Measurements from ENCODE around the gene ARID1B. TPM values are rescaled to one million over a fixed set of nuclear protein-coding genes. Genes with fewer than 3 reads are reported as not detected.

The ARID1B gene
- total RNA-seq, 1 experiment from 2014 or later, result 86.3 TPM

DNA sequence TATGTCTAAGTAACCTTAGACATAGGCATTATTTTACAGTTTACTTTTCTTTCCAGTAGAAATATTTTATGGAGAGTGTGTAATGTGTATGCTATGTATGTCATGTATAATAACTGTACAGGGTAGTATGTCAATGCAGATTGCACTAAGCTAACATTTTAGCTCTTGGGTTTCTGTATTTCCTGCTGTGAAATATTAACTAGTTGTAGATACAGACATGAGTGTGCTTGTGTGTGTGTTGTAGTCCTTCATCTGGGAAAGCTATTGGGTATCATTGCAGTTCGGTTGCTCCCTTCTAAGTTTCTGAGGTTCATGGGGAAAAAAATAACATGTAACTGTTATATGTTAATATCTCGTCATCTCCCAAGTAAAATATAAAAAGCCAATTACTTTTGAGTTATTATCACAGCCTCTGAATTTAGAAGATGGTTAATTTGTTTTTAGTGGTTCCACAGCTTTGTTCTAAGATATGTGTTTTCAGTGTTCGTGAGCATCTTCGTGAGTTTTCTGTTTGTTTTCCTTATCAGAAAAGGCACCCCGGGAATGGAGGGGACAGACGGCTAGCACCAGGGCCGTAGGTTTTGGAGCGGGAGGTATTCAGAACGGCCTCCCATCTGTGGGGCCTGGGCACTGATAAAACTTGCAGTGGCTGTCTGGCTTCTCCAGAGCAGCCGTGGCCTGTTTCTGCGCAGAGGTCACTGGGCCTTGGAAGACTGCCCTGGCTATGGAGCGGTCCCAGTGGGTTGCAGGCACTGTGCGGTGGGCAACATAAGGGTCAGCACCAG lies 215.0 kb downstream of the ARID1B start:
- Histone ChIP-seq H3K36me3 (ENCODE audit: insufficient read depth, low read length, poor library complexity, severe bottlenecking) (no peaks in the 10 kb centered on the region), H3K27me3 (replicated peaks; ENCODE audit: insufficient read depth, low read depth, low read length, poor library complexity) (no peaks in the 10 kb centered on the region), H3K4me3 (ENCODE audit: low read depth, low read length, poor library complexity, severe bottlenecking) (no peak overlapping the region), H3K4me1 (ENCODE audit: insufficient read depth, low read length, poor library complexity, severe bottlenecking) (peaks cover 21% of the 10 kb centered on the region), H3K9me3 (ENCODE audit: low read depth, low read length, poor library complexity, severe bottlenecking) (no peaks in the 10 kb centered on the region), H3K27ac (ENCODE audit: low read depth, low read length, poor library complexity, severe bottlenecking) (no peak overlapping the region)
- intact Hi-C loops (cut with micrococcal nuclease; ENCODE audit: unreplicated experiment), result no loop called here
- ChIA-PET CTCF (no interaction called here), POLR2A (ENCODE audit: low non-redundant PET) (no interaction called here)
- DNase-seq (ENCODE audit: low spot score), result no peak
- no peak for TF ChIP-seq EZH2 (IDR thresholded peaks at IDR 0.05; ENCODE audit: borderline replicate concordance, low read depth, low read length, poor library complexity, severe bottlenecking)
- TF ChIP-seq, protein P1, sequence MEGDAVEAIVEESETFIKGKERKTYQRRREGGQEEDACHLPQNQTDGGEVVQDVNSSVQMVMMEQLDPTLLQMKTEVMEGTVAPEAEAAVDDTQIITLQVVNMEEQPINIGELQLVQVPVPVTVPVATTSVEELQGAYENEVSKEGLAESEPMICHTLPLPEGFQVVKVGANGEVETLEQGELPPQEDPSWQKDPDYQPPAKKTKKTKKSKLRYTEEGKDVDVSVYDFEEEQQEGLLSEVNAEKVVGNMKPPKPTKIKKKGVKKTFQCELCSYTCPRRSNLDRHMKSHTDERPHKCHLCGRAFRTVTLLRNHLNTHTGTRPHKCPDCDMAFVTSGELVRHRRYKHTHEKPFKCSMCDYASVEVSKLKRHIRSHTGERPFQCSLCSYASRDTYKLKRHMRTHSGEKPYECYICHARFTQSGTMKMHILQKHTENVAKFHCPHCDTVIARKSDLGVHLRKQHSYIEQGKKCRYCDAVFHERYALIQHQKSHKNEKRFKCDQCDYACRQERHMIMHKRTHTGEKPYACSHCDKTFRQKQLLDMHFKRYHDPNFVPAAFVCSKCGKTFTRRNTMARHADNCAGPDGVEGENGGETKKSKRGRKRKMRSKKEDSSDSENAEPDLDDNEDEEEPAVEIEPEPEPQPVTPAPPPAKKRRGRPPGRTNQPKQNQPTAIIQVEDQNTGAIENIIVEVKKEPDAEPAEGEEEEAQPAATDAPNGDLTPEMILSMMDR (conservative IDR thresholded peaks at IDR 0.05; ENCODE audit: low read depth, low read length), result no peak
- no TSS peak for BruUV-seq (replicated peaks)

DNA sequence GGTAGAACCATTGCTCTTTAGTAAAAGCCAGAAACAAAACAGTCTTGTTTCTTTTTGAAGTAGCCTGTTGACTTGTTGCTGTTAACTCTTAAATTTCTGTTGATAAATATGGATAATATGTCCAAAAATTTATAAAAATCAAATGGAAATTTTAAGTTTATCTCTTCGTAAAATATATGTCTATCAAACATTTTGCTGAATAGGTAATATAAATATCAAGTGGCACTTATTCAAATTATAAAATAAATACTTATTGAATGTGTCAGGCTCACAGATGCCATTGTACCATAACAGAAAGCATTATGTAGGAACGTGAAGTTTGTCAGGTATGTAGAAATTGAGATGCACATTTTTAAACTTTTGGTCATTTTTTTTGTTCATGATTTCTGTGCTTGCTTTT lies 216.5 kb downstream of the ARID1B start:
- no peaks in the 10 kb centered on the region for H3K9me3 ChIP-seq (ENCODE audit: low read depth, low read length, poor library complexity, severe bottlenecking)

DNA sequence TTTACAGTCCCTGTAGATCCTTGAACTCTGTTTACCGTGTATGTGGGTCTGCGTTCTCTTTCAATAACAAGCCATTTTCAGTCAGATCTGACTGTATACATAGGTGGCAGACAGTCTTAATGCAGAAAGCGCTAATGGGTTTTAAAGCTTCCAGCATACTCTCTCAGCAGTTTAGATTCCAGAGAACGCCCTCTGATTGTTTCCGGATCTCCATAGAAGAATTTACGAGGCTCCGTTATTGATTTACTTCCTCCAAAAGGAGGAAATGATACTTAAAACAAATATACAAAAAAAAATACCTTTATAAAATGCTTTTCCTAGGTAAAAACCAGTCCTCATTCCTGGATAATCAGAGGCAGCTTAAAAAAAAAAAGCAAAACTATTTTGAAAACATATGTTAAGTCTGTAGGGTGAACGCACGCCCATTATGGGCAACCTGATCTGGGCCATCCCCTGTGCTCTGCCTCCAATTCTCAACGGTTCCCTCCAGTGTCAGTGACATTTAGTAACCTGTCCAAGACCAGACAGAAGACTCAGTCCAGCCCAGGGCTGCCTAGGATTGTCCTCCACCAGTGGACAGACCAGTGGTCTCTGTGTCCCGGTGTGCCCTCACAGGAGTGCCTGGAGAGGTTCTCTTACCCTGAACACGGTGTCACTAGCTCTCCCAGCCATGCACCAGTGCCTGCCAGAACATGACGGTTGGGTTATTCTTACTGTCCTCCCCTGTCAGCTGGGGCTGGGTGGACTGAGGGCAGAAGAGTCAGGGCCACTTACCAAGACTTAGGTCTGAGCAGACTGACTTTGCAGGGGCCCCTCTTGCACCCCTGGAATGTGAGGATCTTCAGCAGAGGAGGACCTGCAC lies 217.3 kb downstream of the ARID1B start:
- Histone ChIP-seq H3K27me3 (replicated peaks; ENCODE audit: insufficient read depth, low read depth, low read length, poor library complexity) (no peaks in the 10 kb centered on the region), H3K9me3 (ENCODE audit: low read depth, low read length, poor library complexity, severe bottlenecking) (no peaks in the 10 kb centered on the region), H3K4me1 (ENCODE audit: insufficient read depth, low read length, poor library complexity, severe bottlenecking) (peaks cover 9% of the 10 kb centered on the region), H3K36me3 (ENCODE audit: insufficient read depth, low read length, poor library complexity, severe bottlenecking) (no peaks in the 10 kb centered on the region), H3K4me3 (ENCODE audit: low read depth, low read length, poor library complexity, severe bottlenecking) (no peak overlapping the region), H3K27ac (ENCODE audit: low read depth, low read length, poor library complexity, severe bottlenecking) (no peak overlapping the region)
- ChIA-PET CTCF (no interaction called here), POLR2A (ENCODE audit: low non-redundant PET) (no interaction called here)
- intact Hi-C loops (cut with micrococcal nuclease; ENCODE audit: unreplicated experiment), result no loop called here
- no TSS peak for BruUV-seq (replicated peaks)
- peak; percentile 25 for DNase-seq (ENCODE audit: low spot score)
- TF ChIP-seq EZH2 (IDR thresholded peaks at IDR 0.05; ENCODE audit: borderline replicate concordance, low read depth, low read length, poor library complexity, severe bottlenecking), result no peak
- TF ChIP-seq, protein P1 (conservative IDR thresholded peaks at IDR 0.05; ENCODE audit: low read depth, low read length), result no peak

More for the DNA sequence above, 216.5 kb downstream of the ARID1B start:
- Histone ChIP-seq H3K36me3 (ENCODE audit: insufficient read depth, low read length, poor library complexity, severe bottlenecking) (no peaks in the 10 kb centered on the region), H3K4me3 (ENCODE audit: low read depth, low read length, poor library complexity, severe bottlenecking) (no peak overlapping the region), H3K27ac (ENCODE audit: low read depth, low read length, poor library complexity, severe bottlenecking) (no peak overlapping the region), H3K4me1 (ENCODE audit: insufficient read depth, low read length, poor library complexity, severe bottlenecking) (peaks cover 9% of the 10 kb centered on the region), H3K27me3 (replicated peaks; ENCODE audit: insufficient read depth, low read depth, low read length, poor library complexity) (no peaks in the 10 kb centered on the region)
- no TSS peak for BruUV-seq (replicated peaks)
- DNase-seq (ENCODE audit: low spot score), result no peak
- TF ChIP-seq, protein P1 (conservative IDR thresholded peaks at IDR 0.05; ENCODE audit: low read depth, low read length), result no peak
- no peak for TF ChIP-seq EZH2 (IDR thresholded peaks at IDR 0.05; ENCODE audit: borderline replicate concordance, low read depth, low read length, poor library complexity, severe bottlenecking)
- ChIA-PET CTCF (no interaction called here), POLR2A (ENCODE audit: low non-redundant PET) (no interaction called here)
- intact Hi-C loops (cut with micrococcal nuclease; ENCODE audit: unreplicated experiment), result no loop called here
